Activated naive CD8-positive, alpha-beta T cell treated with anti-CD3 and anti-CD28 coated beads, Interleukin-2, amount 50 U/mL, for 16 hours (primary cell): Measurements from ENCODE around the gene SLC9C1.

Experiments used
- DNase-seq: peaks from one replicate; pipeline ENCODE4 v3.0.0-alpha.2; 2020; ENCODE audit warnings: low read depth, low spot score

Gene SLC9C1

DNA sequence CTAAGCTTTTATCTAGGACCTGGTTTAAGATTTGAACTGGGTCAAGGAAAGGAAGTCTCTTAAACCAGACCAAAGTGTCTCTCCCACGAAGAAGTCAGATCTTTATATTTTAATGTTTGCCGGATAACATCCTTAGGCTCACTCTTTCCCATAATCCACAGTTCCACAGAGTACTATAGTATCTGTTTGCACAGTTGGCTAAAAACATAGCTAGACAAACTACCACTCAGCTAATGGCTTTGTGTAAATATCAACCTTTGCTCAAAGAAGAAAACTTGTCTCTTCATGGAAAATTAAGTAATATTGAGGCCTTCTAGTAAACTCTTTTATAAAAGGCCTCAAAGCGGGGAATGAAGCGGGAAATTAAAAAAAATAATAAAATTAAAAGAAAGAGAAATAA, 13.5 kb upstream of the SLC9C1 start:
- DNase-seq: no peak

DNA sequence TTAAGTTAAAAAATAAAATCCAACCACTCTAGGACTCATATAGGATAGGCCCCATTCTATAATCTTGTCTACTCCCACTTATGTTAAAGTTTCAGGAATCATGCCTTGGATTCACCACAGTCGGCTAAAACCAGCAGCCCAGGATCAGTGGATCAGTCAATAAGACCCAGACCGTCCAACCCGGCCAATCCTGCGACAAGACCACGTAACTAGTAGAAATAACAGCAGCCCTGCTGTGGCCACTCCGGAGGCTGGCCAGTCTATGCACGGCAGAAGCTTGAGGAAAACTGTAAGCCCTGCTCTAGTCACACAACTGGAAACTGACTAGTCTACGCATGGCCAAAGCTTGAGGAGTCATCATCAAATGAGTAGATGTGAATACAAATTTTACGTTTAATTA, 12.8 kb upstream of the SLC9C1 start:
- DNase-seq: no peak

DNA sequence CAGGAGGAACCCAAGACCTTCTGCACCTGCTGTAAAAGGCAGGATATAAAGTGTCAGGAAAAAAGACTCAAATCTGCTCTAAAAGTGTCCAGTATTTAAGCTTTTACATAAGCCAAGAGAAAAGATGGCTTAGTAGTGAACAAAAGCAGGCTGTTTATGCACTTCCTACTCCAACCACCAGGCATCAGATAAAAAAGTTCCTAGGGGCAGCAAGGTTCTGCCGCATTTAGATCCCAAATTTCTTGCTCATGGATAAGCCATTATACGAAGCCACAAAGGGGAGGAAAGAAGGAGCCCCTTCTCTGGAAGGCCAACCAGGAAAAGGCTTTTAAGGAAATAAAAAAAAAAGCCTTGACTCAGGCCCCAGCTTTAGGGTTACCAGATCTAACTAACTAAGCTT, 10.6 kb upstream of the SLC9C1 start:
- no peak for DNase-seq

DNA sequence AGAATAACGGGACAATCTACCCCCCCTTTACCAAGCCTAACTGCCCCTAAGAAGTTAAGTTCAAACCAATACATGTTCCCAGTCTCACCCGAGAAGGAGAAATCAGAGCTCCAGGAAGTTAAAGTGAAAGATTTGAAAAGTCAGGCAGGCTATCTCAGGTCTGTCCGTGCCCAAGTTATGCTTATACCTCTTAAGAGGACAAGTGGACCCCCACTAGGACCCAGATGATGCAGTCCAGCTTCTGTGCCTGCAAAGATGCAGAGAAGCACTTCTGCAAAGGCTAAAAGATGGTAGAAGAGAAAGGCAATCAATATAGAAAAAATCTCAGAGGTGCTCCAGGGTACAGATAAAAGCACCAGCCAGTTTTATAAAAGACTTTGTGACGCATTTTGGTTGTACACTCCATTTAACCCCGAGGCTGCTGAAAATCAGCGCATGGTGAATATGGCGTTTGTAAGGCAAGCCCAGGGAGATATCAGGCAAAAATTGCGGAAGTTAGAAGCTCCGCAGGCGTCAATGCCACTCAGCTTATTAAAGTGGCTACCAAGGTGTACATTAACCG, 9.8 kb upstream of the SLC9C1 start:
- no peak for DNase-seq

DNA sequence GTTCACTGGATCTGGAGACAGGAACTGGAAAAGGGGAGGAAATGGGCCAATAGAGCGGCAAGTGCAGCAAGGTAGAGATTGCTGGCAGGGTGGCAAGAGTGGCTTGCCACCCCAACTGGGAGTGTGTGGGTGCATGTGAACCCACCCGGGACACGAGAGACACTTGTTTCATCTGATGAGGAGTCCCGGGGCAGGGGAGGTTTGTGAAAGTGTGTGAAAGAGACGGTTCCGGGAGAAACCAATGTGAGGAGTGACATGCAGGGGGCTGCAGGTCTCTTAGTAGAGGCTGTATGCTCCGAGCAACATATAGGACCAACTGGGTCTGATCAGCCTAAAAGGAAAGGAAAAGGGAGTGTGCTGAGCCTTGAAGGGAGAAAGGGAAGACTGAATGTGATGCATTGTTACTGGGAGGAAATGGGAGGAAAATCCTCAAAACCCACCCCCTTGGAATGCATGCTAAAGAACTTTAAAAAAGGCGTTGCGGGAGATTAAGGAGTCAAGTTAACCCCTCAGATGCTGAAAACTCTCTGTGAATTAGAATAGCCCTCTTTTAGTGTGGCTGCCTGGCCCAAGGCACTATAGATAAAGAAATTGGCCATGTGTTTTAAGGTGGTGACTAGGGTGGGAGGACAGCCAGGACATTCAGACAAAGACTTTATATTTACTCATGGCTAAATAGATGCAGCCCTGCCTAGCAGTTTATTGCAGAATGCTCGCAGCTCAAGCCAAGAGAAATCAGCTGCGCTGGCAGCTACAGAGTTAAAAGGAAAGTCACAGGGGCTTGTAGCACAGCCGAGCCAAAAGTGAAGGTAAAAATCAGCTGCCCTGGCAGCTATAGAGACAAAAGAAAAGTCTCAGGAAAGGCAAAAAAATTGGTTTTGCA, 9.1 kb upstream of the SLC9C1 start:
- no peak for DNase-seq

DNA sequence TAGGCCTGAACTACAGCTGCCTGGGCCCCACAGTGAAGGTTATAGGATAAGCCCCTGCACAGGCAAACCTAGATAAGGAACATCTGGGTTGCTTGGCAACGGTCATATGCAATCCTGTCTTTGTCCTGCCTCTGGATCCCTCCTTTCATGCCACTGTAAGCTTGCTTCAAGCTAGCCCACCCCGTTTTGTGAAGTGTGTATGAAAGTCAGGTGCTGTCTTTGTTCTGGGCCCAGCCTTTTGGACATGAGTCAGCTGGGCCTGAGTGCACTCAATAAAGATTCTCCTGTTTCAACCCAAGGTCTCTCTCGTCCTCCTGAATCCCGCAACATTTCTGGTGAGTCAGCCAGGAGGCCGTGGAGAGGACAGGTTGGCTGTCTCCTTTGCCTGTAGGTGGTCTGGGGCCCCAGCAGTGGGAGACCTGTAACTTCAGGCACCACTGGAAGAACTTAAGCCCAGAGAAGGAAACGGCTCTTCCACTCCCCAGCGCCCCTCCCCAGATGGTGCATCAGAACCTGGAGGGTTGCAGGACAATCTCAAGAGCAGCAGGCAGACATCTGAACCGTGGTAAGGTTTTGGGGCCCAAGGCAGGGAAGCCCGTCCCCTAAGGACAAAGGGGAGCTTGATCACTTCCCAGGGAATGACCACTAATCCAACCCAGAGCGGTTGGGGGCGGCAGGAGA, 8.3 kb upstream of the SLC9C1 start:
- DNase-seq: no peak

DNA sequence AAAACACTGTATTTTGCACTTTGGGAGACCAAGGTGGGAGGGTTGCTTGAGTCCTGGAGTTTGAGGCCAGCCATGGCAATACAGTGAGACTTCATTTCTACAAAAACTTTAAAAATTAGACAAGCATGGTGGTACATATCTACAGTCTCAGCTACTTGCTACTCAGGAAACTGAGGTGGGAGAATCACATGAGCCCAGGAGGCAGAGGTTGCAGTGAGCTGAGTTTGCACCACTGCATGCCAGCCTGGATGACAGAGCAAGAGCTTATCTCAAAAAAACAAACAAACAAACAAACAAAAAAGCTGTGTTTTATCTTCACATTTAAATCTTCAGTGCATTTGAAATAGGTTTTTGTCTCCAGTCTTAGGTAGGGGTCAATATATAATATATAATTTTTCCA, 4.8 kb upstream of the SLC9C1 start:
- DNase-seq: no peak

DNA sequence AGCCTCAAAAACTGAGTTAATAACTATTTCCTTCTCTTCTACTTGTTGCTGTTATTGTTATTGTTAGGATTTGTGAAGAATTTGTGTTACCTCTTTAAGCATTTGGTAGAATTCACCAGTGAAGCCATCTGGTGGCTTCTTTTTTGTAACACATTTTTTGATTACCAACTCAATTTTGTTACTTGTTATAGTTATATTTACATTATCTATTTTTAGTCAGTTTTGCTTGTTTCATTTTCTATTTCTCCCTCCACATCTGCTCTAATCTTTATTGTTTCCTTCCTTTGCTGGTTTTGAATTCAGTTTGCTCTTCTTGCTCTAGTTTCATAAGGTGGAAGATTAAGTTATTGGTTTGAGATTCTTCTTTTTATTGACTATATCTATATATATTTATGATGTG, 3.7 kb upstream of the SLC9C1 start:
- DNase-seq: no peak

DNA sequence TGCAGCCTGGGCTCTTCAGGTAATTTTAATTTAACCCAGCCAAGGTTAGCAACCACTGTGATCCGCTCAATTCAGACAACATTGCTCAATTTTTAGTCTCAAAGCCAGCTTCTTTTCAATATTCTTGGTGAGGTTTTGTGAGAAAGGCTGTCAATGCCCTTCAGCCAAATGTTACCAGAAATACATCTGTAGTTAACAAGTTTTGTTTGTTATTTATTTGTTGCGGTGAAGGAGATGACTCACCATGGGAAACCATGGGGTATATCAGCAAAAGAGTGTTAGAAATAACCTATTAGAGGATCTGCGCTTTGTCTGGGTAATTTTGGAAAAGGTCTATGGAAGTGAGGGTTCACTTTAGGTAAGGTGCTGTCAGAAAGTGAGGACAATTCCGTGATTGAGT, 5.0 kb downstream of the SLC9C1 start:
- DNase-seq: no peak

DNA sequence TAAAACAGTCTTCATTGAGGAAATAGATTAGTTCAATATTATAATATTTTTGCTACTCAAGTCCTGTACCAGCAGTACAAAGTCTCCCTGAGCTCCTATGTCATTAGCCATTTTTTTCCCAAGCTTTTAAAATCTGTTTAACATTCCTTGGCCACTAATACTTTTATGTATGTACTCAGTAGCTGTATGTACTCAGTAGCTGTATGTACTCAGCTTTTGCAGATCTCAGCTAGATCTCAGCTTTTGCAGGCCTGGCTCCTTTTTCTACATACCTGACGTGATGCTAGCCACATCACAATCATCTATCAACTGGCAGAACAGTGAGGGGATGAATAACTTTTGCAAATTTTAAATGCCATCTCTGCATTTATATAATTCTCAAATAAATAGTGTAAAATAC, 13.8 kb downstream of the SLC9C1 start:
- no peak for DNase-seq

DNA sequence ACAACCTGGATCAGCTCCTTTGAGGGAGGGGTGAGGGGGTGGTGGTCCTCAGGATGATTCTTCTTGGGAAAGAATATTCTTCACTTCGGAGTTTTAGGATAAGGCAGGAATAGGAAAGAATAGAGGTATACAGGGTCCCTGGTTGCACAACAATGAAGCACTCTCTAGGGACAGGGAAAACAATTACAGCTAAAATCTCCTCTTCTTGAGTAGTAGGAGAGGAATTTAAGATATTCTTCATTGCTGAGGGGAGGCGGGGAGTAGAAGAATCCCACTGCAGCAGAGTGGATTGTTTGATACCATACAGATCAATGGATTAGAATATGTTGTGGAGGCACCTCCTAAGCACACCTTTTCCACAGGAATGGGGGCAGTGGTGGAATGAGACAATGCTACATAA, 20.5 kb downstream of the SLC9C1 start:
- no peak for DNase-seq

DNA sequence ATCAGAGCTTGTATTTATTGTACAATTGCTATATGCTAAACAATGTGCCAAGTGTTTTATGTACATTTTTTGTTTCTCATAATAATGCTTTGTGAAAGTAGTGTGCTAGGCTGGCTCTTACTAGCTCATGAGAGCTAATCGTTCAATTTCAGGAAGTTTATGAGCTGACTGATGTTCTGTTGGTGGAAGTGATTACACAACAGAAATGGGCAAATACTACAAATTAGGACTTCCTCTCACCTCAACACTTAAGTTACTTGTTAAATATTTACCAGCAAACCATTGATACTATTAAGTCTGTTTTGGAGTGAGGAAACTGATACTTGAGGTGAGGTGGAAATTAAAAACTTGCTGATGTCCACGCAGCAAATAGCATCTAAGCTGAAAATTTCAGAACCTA, 32.3 kb downstream of the SLC9C1 start:
- no peak for DNase-seq

DNA sequence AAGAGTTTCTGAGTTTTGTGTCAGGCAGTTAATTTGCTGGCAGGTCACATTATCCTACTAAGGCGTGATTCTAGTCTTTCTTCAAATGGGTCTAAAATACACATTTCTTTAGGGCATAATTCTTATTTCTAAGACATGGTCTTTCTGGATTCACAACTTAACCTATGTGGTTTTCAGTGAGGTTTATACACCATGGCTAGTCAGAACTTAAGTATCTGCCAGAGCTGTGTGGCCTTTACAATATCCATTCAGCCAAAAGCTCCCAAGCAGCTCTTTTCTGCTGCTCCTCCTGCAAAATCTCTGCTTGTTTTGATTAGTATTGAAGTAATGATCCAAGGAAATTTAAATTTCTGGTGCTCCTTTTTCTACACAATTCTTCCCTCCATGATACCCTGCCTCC, 33.5 kb downstream of the SLC9C1 start:
- no peak for DNase-seq

DNA sequence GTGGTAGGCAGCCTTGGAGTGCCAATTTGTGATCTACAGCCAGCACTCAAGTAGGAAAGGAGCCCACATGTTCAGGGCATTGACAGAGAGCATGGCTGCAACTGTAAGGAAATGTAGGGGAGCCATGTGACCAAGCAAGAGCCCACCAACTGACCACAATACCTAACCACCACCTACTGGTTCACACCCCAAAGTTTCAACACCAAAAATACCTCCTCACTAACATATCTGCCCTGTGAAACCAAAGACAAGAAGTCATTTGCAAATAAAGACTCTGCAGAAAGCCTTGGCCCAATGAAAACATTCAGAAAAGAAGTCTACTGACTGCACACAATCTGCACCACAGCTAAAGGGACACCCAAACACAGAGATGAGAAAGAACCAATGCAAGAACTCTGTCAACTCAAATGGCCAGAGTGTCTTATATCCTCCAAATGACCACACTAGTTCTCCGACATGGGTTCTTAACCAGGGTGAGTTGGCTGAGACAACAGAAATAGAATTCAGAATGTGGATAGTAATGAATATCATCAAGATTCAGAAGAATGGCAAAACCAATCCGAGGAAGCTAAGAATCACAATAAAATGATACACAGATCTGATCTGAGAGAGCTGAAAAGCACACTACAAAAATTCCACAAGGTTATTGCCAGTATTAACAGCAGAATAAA, 40.6 kb downstream of the SLC9C1 start:
- DNase-seq: no peak

DNA sequence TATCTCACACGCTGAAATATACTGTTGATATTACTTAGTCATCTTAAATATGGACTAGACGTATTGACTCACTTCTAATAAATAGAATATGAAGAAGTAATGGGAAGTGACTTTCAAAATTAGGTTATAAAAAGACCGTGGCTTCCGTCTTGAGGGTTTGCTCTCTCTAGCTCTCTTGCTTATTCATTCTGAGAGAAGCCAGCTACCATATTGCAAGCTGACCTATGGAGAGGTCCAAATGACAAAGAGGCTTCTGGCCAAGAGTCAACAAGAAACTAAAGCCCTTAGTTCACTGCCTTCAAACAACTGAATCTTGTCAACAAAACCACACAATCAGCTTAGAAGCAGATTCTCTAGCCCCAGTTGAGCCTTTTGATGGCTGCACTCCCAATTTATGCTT, 46.1 kb downstream of the SLC9C1 start:
- no peak for DNase-seq

DNA sequence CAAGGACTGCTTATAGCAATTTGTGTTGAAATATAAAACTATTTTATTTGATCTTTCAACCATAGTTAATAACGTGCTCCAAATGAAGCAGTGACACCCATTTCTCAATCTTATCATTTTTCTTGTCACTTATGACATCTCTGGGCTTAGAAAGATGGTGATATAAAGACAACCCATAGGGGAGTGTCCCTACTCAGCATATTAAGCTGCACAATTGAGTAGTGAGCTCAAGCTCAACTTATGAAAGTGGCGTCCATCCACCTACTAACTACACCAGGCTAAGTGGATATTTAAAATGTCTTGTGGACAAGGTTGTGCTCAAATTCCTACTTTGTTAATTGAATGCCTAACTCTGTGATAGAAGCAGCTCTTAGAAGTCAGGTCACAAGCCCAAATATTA, 46.7 kb downstream of the SLC9C1 start:
- no peak for DNase-seq

DNA sequence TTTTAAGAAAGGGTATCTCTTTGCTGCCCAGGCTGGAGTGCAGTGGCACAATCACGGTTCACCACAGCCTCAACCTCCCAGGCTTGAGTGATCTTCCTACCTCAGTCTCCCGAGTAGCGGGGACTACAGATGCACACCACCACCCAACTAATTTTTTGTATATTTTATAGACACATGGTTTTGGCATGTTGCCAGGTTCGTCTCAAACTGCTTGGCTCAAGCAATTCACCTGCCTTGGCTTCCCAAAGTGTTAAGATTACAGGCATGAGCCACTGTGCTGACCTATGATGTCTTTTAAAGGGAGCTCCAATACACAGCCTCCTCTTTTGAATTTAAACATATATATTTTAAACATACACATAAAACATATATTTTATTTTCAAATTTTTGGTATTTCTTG, 60.9 kb downstream of the SLC9C1 start:
- DNase-seq: no peak

DNA sequence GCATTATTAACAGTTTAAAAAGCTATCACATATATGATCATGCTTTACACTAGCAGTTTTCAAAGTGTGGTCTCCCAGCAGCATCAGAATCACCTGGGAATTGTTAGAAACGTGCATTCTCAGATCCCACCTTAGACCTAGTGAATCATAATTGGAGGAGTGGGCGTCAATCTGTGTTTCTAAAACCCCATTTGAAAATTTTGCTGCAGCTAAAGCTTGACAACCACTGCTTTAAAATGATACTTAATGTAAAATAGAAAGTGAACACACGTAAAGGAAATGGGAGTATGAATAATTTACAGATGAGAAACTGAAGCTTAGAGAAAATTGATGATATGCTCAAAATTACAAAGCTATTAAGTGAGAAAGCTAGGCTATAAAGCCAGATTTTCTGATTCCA, 62.3 kb downstream of the SLC9C1 start:
- DNase-seq: no peak

DNA sequence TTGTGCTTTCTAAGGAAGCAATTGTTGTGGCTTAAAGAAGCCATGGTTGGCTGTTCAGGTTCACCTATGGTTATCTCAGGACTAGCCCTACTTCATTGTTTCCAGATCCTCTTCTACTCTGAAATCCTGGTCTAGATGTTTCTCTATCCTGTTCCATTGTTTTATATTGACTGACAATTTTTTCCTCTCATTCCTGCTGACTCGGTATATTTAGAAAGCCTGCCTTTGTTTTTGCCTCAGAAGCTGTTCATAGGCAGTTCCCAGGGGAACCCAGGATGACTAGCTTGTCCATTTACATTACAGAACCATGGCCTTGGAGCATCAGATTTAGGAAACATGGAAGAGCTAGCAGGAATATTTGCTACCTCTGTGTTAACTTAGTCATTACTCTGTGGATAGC, 64.0 kb downstream of the SLC9C1 start:
- DNase-seq: no peak

DNA sequence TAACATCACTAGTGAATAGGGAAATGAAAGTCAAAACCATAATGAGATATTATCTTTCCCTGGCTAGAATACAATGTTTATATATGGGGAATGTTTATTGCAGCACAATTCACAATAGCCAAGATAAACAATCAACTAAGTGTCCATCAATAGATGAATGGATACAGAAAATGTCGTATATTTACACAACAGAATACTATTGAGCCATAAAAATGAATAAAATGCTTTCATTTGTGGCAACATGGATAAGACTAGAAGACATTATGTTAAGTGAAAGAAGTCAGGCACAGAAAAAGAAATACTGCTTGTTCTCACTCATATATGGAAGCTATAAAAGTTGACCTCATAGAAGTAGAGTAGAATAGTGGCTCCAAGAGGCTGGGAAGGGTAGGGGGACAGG, 65.2 kb downstream of the SLC9C1 start:
- DNase-seq: no peak

DNA sequence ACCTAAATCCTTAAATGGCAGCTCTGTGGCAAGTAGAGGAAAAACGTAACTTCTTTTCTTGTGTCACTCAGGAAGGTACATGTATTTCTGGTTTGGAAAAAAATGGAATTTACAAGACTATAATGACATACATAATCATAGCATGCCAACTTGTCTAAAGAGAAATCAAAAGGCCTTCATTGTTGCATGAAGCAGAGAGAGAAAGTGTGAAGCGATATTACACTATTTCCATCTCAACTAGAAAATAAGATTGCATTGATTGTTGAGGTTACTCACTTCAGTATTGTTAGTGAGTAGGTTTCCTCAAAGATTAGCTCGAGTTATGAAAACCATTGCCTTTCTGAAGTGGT, 93.7 kb downstream of the SLC9C1 start:
- DNase-seq: no peak

DNA sequence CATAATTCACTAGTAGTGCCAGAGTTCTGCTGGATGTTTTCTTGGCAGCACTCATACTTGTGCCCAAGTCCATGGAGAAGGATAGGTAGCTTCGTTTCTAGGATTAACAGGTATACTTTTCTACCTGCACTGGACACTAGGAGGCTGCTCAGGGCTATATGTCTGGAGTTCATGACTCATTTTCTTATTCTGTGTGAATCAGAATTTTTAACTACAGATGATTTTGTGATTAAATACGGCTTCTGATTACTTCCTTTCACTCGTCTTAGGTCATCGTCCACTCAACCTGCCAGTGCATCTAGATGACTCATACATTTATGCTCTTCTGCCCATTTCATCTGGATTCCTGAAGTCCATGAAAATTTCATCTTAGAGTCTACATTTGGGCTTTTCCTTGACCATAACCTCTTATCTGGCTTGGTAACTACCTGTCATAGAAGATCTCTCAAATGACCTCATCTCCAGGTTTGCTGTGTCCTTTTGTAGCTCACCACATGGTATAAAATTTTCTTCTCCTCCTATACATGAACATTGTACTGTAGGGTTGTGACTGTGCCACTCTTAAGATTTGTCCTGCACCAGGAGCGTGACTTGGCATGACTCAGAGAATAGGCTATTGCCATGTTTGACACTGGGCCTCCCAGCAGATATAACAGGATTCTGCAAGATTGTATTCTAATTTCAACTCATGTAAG, 94.2 kb downstream of the SLC9C1 start:
- no peak for DNase-seq
